Loucy (cell line): Measurements from ENCODE around the gene IL20RA.

ENCODE experiments used
- H2AFZ ChIP-seq: fragments of 200-600 bp; sonication (generic); 2 replicates; pipeline ENCODE4 v1.6.0; 2016; ENCODE audit warnings: antibody characterized with exemption, mild to moderate bottlenecking, low read length, moderate library complexity
- H3F3A ChIP-seq: fragments of 200-600 bp; 2 replicates; pipeline ENCODE4 v1.6.0; 2016; ENCODE audit warnings: antibody characterized with exemption, low read depth, mild to moderate bottlenecking
- H3K27me3 ChIP-seq: fragments of 200-600 bp; sonication (generic); 2 replicates; pipeline ENCODE4 v1.6.1; 2014; ENCODE audit warnings: low read length, mild to moderate bottlenecking; ENCODE audit not compliant: insufficient read depth, poor library complexity, severe bottlenecking
- H3K36me3 ChIP-seq: fragments of 200-600 bp; sonication (generic); 2 replicates; pipeline ENCODE4 v1.6.1; 2016; ENCODE audit warnings: low read length; ENCODE audit not compliant: insufficient read depth
- H3K4me1 ChIP-seq: fragments of 200-600 bp; sonication (generic); 2 replicates; pipeline ENCODE4 v1.5.1; 2014; ENCODE audit warnings: low read length, mild to moderate bottlenecking; ENCODE audit not compliant: insufficient read depth, poor library complexity, severe bottlenecking
- H3K4me2 ChIP-seq: fragments of 200-600 bp; sonication (generic); 2 replicates; pipeline ENCODE4 v1.6.0; 2014; ENCODE audit warnings: antibody characterized with exemption, low read length, low read depth, mild to moderate bottlenecking; ENCODE audit not compliant: poor library complexity, severe bottlenecking
- H3K4me3 ChIP-seq: fragments of 200-600 bp; sonication (generic); 2 replicates; pipeline ENCODE4 v1.5.1; 2014; ENCODE audit warnings: low read length, mild to moderate bottlenecking, mixed read lengths; ENCODE audit not compliant: poor library complexity, severe bottlenecking
- H3K79me2 ChIP-seq: fragments of 200-600 bp; sonication (generic); 2 replicates; pipeline ENCODE4 v1.6.1; 2014; ENCODE audit warnings: low read length; ENCODE audit not compliant: insufficient read depth
- H3K9ac ChIP-seq: fragments of 200-600 bp; sonication (generic); 2 replicates; pipeline ENCODE4 v1.6.0; 2014; ENCODE audit warnings: mild to moderate bottlenecking, low read depth, low read length, moderate library complexity; ENCODE audit not compliant: poor library complexity, severe bottlenecking
- H3K9me2 ChIP-seq: fragments of 200-600 bp; sonication (generic); replicated peaks from 2 replicates; pipeline ENCODE4 v1.6.1; 2016; ENCODE audit warnings: low read depth, low read length, mixed read lengths
- H3K9me3 ChIP-seq: fragments of 200-600 bp; sonication (generic); 2 replicates; pipeline ENCODE4 v1.6.1; 2014; ENCODE audit warnings: mild to moderate bottlenecking, antibody characterized with exemption, low read length, low read depth; ENCODE audit not compliant: insufficient read depth
- H4K20me1 ChIP-seq: fragments of 200-600 bp; sonication (generic); 2 replicates; pipeline ENCODE4 v1.6.0; 2014; ENCODE audit warnings: antibody characterized with exemption, low read length, mild to moderate bottlenecking; ENCODE audit not compliant: insufficient read depth, poor library complexity, severe bottlenecking
- CTCF ChIP-seq: fragments of 200-600 bp; sonication (generic); conservative IDR thresholded peaks from 2 replicates; pipeline ENCODE4 v1.5.1; 2014; ENCODE audit warnings: mild to moderate bottlenecking, antibody characterized with exemption, low read length
- EZH2phosphoT487 ChIP-seq: fragments of 200-600 bp; IDR thresholded peaks from 2 replicates; pipeline ENCODE4 v1.6.1; 2018; ENCODE audit warnings: antibody characterized with exemption, mild to moderate bottlenecking, moderate library complexity, borderline replicate concordance

Gene IL20RA

DNA sequence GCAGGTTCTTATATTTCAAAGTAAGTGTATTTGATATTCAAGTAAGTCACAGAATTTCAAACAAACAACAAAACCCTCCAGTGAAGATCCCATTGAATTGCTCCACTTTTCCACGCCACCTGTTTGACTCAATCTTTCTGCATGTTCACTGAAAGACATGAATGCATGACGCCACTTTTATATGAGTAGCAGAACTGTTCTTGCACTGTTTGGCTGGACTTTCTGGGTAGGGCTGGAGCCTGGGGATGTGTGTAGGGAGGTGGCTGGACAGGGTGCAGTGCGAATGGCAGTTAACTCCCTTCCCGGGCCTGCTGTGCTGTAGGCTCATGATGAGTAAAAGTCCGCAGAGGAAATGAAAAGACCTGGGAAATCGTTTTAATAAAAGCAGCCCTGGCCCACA, 39.7 kb downstream of the IL20RA start:
- H3K79me2 ChIP-seq = no peaks in the 10 kb centered on the region
- no peak overlapping the region for H3K4me3 ChIP-seq
- no peak overlapping the region for H2AFZ ChIP-seq
- no peaks in the 10 kb centered on the region for H3K9me3 ChIP-seq
- no peaks in the 10 kb centered on the region for H3K36me3 ChIP-seq
- H3F3A ChIP-seq = no peaks in the 10 kb centered on the region
- H3K4me1 ChIP-seq = no peaks in the 10 kb centered on the region
- peaks cover 100% of the 10 kb centered on the region for H3K27me3 ChIP-seq
- TF ChIP-seq CTCF (no peak), EZH2phosphoT487 (no peak)
- H3K9me2 ChIP-seq = no peaks in the 10 kb centered on the region
- no peak overlapping the region for H3K4me2 ChIP-seq
- no peaks in the 10 kb centered on the region for H4K20me1 ChIP-seq
- no peak overlapping the region for H3K9ac ChIP-seq

- H3K27me3 ChIP-seq = peaks cover 80% of the 10 kb centered on the region
- H3K4me3 ChIP-seq = no peak overlapping the region
- H3K79me2 ChIP-seq = no peaks in the 10 kb centered on the region
- H3F3A ChIP-seq = no peaks in the 10 kb centered on the region
- H3K36me3 ChIP-seq = no peaks in the 10 kb centered on the region
- H4K20me1 ChIP-seq = no peaks in the 10 kb centered on the region
- H3K4me1 ChIP-seq = no peaks in the 10 kb centered on the region
- no peaks in the 10 kb centered on the region for H3K9me2 ChIP-seq
- no peaks in the 10 kb centered on the region for H3K9me3 ChIP-seq
- no peak overlapping the region for H3K4me2 ChIP-seq
- no peak overlapping the region for H2AFZ ChIP-seq
- TF ChIP-seq CTCF (no peak), EZH2phosphoT487 (no peak)
- H3K9ac ChIP-seq = no peak overlapping the region
Measured at GRCh38 chr6:137002505-137002904, 42.3 kb downstream of the IL20RA start.

- TF ChIP-seq CTCF (no peak), EZH2phosphoT487 (no peak)
- no peak overlapping the region for H3K9ac ChIP-seq
- no peaks in the 10 kb centered on the region for H3K9me3 ChIP-seq
- H3K9me2 ChIP-seq = no peaks in the 10 kb centered on the region
- H3K4me3 ChIP-seq = no peak overlapping the region
- no peaks in the 10 kb centered on the region for H3K79me2 ChIP-seq
- no peaks in the 10 kb centered on the region for H4K20me1 ChIP-seq
- H3F3A ChIP-seq = no peaks in the 10 kb centered on the region
- H3K4me1 ChIP-seq = no peaks in the 10 kb centered on the region
- H3K36me3 ChIP-seq = no peaks in the 10 kb centered on the region
- H2AFZ ChIP-seq = no peak overlapping the region
- no peak overlapping the region for H3K4me2 ChIP-seq
- H3K27me3 ChIP-seq = peaks cover 76% of the 10 kb centered on the region
Measured at GRCh38 chr6:137001977-137002302, 42.8 kb downstream of the IL20RA start.
